ENCODE results near the gene ZNF620. TPM values are rescaled to one million over a fixed set of nuclear protein-coding genes. Genes with fewer than 3 reads are reported as not detected.
"Not testable (repeated sequence)": the region's sequence is repeated elsewhere in the genome, so short reads cannot be mapped to it uniquely, and the experiment has no call there.

ZNF620 gene
- 2.5 TPM for polyA plus RNA-seq (ENCODE audit: insufficient read length)

- no peak for DNase-seq (ENCODE audit: low read depth)
These were observed at the start of gene ZNF620 for GRCh38 chr3:40505599-40506462. Gene ZNF620 (plus strand): TSS chr3:40506039. CDS start chr3:40506353, 314 bp downstream.

GRCh38 chr3:40456279-40456939 is 49.4 kb upstream of the ZNF620 start:
- no peak for DNase-seq (ENCODE audit: low read depth)

- DNase-seq (ENCODE audit: low read depth) = peak; percentile 96
These were observed 48.7 kb upstream of the ZNF620 start, which contains the start of gene RPL14 for GRCh38 chr3:40456940-40457823. Gene RPL14 (plus strand): TSS chr3:40457339. CDS start chr3:40457472, 133 bp downstream.

- no peak for DNase-seq (ENCODE audit: low read depth)
These were observed 47.4 kb upstream of the ZNF620 start for GRCh38 chr3:40458473-40458872.

- DNase-seq (ENCODE audit: low read depth) = not testable (repeated sequence)
These were observed 45.4 kb upstream of the ZNF620 start for GRCh38 chr3:40460481-40460880.

GRCh38 chr3:40461161-40461560 is 44.7 kb upstream of the ZNF620 start:
- no peak for DNase-seq (ENCODE audit: low read depth)

GRCh38 chr3:40462838-40463237 is 43.0 kb upstream of the ZNF620 start:
- DNase-seq (ENCODE audit: low read depth) = not testable (repeated sequence)

- no peak for DNase-seq (ENCODE audit: low read depth)
These were observed 42.3 kb upstream of the ZNF620 start for GRCh38 chr3:40463579-40463978.

- DNase-seq (ENCODE audit: low read depth) = no peak
These were observed 41.3 kb upstream of the ZNF620 start for GRCh38 chr3:40464339-40465110.

GRCh38 chr3:40465111-40465407 is 40.8 kb upstream of the ZNF620 start:
- DNase-seq (ENCODE audit: low read depth) = no peak

- no peak for DNase-seq (ENCODE audit: low read depth)
These were observed 40.4 kb upstream of the ZNF620 start for GRCh38 chr3:40465456-40465855.

GRCh38 chr3:40468018-40468417 is 37.8 kb upstream of the ZNF620 start:
- DNase-seq (ENCODE audit: low read depth) = no peak

- DNase-seq (ENCODE audit: low read depth) = no peak
These were observed 35.1 kb upstream of the ZNF620 start for GRCh38 chr3:40470701-40471100.

- peak; percentile 72 for DNase-seq (ENCODE audit: low read depth)
These were observed 29.1 kb upstream of the ZNF620 start, which contains the start of gene ZNF619 for GRCh38 chr3:40476478-40477470. Gene ZNF619 (plus strand): TSS chr3:40477122. CDS start chr3:40477980, 858 bp downstream.

GRCh38 chr3:40477666-40478065 is 28.2 kb upstream of the ZNF620 start:
- no peak for DNase-seq (ENCODE audit: low read depth)

- DNase-seq (ENCODE audit: low read depth) = no peak
These were observed 18.7 kb upstream of the ZNF620 start for GRCh38 chr3:40487172-40487571.

GRCh38 chr3:40490916-40491315 is 14.9 kb upstream of the ZNF620 start:
- DNase-seq (ENCODE audit: low read depth) = no peak

- no peak for DNase-seq (ENCODE audit: low read depth)
These were observed 11.1 kb upstream of the ZNF620 start for GRCh38 chr3:40494698-40495097.

GRCh38 chr3:40497288-40497687 is 8.6 kb upstream of the ZNF620 start:
- no peak for DNase-seq (ENCODE audit: low read depth)

GRCh38 chr3:40499952-40500351 is 5.9 kb upstream of the ZNF620 start:
- DNase-seq (ENCODE audit: low read depth) = no peak

All from forelimb muscle (tissue), 1 donor.